GM19324 (cell line): Measurements from ENCODE around the gene ZIC5.
"Not testable (repeated sequence)": the region's sequence is repeated elsewhere in the genome, so short reads cannot be mapped to it uniquely, and the experiment has no call there.

Source experiments
- ATAC-seq: cut with Tn5 transposase; IDR thresholded peaks from one replicate; pipeline ENCODE4 v1.9.1; 2021; ENCODE audit warnings: mild to moderate bottlenecking, moderate library complexity; ENCODE audit not compliant: unreplicated experiment, low FRiP score

The ZIC5 gene

GRCh38 chr13:99945515-99945914 is 26.1 kb downstream of the ZIC5 start:
- ATAC-seq = not testable (repeated sequence)

DNA sequence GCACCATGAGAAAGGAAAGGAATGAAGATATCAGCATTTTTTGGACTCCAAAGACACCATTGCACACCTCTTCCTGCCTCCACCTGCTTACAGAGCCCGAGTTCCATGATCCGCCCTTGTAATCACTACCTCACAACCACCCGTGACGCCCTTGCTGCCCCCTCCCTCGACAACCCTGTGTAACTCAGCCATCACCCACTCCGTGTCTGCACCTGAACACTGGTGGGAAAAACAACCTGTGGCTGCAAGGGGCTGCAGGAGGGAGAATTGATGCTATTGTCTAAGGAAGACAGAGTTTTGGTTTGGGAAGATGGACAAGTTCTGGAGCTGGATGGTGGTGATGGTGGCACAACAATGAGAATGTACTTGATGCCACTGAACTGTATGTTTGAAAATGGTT is 27.0 kb downstream of the ZIC5 start:
- no peak for ATAC-seq

- ATAC-seq = no peak
These were observed 27.5 kb downstream of the ZIC5 start for GRCh38 chr13:99944102-99944501.

GRCh38 chr13:99941911-99942310 is 29.7 kb downstream of the ZIC5 start:
- no peak for ATAC-seq

DNA sequence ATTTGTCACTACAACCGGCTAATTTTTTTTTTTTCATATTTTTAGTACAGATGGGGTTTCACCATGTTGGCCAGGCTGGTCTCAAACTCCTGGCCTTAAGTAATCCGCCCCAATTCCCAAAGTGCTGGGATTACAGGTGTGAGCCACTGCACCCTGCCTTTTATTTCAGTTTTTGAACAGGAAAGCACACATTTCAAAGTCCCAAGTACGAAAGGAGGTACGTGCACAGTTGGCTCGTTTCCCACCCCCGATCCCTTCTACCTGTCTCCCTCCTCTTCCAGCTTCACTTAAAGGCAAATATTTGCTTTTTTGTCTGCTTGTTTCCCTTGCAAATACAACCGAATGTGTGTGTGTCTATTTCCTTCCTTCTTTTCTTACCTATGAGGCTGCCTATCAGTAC is 30.5 kb downstream of the ZIC5 start:
- no peak for ATAC-seq

DNA sequence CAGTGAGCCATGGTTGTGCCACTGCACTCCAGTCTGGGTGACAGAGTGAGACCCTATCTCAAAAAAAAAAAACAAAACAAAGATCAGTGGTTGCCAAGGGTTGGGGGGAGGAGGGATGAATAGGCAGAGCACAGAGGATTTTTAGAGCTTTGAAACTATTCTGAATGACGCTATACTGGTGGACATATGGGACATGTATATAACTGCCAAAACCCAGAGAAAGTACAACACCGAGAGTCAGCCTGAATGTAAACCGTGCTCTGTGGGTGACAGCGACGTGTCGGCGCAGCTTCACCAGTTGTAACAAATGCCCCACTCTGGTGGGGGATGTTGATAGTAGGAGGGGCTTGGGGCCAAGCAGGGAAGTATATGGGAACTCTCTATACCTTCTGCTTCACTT is 32.9 kb downstream of the ZIC5 start:
- ATAC-seq = no peak

DNA sequence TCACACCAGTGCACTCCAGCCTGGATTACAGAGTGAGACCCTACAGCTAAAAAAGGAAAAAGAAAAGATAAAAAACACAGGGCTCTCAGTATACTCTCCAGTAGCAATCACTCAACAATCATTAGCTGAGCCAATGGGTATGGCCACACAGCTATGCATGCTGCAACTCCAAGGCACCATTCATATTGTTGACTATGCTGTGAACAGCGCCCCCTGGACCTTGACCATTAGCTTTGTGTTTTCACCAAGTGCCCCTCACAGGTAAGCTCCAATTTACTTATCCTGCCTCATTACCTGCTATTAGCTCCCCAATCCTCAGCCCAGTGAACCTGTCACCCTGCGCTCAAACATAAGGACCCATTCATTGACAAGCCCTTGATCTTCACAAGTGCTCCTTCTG is 35.8 kb downstream of the ZIC5 start:
- no peak for ATAC-seq

GRCh38 chr13:99932912-99933311 is 38.7 kb downstream of the ZIC5 start:
- ATAC-seq = no peak

DNA sequence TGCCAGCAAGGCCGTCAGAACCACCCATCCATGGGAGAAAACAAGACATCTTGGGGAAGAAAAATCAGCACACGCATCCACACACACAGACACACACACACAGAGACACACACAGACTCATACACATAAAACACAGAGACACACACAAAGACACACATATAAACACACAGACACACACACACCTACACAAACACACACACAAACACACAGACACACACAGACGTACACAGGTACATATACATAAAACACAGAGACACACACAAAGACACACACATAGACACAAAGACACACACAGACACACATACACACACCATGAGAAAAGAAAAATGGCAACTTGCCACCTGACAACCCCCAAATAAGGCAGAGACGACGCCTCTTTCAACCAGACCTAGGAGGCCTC is 40.6 kb downstream of the ZIC5 start:
- no peak for ATAC-seq

DNA sequence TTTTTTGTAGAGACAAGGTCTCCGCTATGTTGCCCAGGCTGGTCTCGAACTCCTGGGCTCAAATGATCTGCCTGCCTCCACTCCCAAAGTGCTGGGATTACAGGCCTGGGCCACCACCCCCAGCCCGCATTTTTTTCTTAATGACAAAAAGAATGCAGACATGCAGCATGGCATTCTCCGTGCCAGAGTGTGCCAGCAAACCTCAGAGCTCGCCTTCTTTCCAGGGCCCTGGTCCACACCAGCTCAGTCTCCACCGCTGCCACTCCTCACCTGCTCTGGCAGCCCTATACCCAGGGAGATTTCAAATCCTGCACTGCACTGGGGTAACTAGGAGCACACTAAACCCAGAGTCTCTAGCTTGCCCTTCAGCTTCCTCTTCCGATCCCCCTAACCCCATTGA is 41.7 kb downstream of the ZIC5 start:
- ATAC-seq = no peak

- no peak for ATAC-seq
These were observed 45.4 kb downstream of the ZIC5 start for GRCh38 chr13:99926014-99926731.

GRCh38 chr13:99923877-99924582 is 47.5 kb downstream of the ZIC5 start:
- no peak for ATAC-seq

- no peak for ATAC-seq
These were observed 48.7 kb downstream of the ZIC5 start for GRCh38 chr13:99922631-99923404.

DNA sequence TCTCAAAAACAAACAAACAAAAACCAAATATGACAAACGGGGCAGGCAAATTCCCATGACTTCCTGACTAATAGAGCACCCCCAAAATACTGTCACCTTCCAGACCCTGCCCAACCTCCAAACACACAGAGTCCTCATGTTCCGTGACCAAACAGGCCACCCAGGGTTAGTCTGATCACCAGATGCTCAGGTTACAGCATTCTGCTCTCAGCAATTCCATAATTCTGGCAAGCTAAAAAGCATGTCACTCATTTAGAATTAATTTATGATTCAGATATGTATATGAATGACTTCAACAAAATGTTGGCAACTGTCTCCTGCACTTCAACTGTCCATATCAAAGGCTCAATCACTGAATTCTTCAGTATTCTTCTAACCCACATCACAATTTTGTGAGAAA is 52.4 kb downstream of the ZIC5 start:
- ATAC-seq = no peak

- peak; percentile 75 for ATAC-seq
These were observed 55.0 kb downstream of the ZIC5 start for GRCh38 chr13:99916366-99917103.

- no peak for ATAC-seq
These were observed 58.4 kb downstream of the ZIC5 start for GRCh38 chr13:99913167-99913566.
